ENCODE data around the gene SLC16A5.
A peak's percentile ranks its signal among the peaks of the same experiment; 100 is the strongest.

The SLC16A5 gene

DNA sequence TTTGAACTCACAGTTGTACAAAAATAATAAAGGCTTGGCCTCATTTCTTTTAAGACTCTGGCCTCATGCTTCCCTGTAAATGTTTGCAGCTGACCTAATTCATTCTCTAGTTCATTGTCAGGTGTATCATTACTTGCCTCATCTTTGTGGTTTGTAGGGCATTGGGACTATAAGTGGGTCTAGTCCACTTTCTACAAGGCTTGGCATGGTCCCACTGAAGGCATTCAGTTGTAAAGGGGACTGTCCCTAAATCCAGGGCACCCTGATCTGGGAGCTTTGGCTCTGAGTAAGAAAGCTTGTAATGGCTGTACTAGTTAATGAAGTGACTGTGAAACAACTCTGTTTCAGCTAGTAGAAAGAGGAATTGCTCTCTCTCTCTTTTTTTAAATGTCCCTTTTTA lies 38.0 kb upstream of the SLC16A5 start:
- no peaks in the 10 kb centered on the region for H3K27me3 ChIP-seq (ENCODE audit: insufficient read depth, low read length, poor library complexity)
- H4K20me1 ChIP-seq (ENCODE audit: insufficient read depth, low read length) = no peaks in the 10 kb centered on the region
- no peak overlapping the region for H3K4me3 ChIP-seq (ENCODE audit: low read depth in 1 of 2, low read length in 2 of 2)
- H3K27ac ChIP-seq (ENCODE audit: low read length) = no peak overlapping the region
- DNase-seq (no peak), ATAC-seq (ENCODE audit: insufficient read depth, low read depth) (no peak)
- peaks cover 34% of the 10 kb centered on the region for H3K36me3 ChIP-seq (ENCODE audit: insufficient read depth, low read length)
- H3K79me2 ChIP-seq (ENCODE audit: insufficient read depth, low read length) = peaks cover 41% of the 10 kb centered on the region
- H3K9me3 ChIP-seq (ENCODE audit: insufficient read depth, low read length, severe bottlenecking) = no peaks in the 10 kb centered on the region
- H2AFZ ChIP-seq (ENCODE audit: low read depth, low read length) = no peak overlapping the region
- no peak overlapping the region for H3K9ac ChIP-seq (ENCODE audit: low read depth, low read length)
- no peak for TF ChIP-seq EZH2 (IDR thresholded peaks at IDR 0.05; ENCODE audit: borderline replicate concordance, low read depth, low read length, severe bottlenecking)
- TF ChIP-seq, protein P1, sequence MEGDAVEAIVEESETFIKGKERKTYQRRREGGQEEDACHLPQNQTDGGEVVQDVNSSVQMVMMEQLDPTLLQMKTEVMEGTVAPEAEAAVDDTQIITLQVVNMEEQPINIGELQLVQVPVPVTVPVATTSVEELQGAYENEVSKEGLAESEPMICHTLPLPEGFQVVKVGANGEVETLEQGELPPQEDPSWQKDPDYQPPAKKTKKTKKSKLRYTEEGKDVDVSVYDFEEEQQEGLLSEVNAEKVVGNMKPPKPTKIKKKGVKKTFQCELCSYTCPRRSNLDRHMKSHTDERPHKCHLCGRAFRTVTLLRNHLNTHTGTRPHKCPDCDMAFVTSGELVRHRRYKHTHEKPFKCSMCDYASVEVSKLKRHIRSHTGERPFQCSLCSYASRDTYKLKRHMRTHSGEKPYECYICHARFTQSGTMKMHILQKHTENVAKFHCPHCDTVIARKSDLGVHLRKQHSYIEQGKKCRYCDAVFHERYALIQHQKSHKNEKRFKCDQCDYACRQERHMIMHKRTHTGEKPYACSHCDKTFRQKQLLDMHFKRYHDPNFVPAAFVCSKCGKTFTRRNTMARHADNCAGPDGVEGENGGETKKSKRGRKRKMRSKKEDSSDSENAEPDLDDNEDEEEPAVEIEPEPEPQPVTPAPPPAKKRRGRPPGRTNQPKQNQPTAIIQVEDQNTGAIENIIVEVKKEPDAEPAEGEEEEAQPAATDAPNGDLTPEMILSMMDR (IDR thresholded peaks at IDR 0.05; ENCODE audit: borderline replicate concordance, extremely low read depth, low read length, poor library complexity, severe bottlenecking) = no peak
- H3K4me2 ChIP-seq (ENCODE audit: insufficient read depth, low read length) = no peak overlapping the region
- H3K4me1 ChIP-seq (ENCODE audit: insufficient read depth, low read length) = peaks cover 27% of the 10 kb centered on the region

DNA sequence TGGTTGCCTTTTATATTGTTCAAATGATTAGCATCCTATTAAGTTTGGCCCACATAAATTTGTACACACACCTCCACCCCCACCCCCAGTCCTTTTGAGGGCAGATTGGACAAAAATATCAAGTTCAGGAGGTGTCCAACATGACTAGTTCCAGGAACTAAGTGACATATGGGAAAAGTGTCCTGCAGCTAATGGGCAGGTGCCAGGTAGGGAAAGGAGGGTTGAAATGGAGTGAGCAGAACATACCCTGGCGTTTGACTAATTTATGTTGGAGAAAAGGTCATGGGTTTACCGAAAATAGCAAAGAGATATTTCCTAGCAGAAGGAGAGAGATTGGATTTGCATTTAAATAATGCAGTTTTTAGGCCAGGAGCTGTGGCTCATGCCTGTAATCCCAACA lies 35.8 kb upstream of the SLC16A5 start:
- Histone ChIP-seq H4K20me1 (ENCODE audit: insufficient read depth, low read length) (no peaks in the 10 kb centered on the region; the same call in 1 of the 2 replicates), H3K36me3 (ENCODE audit: insufficient read depth, low read length) (peaks cover 47% of the 10 kb centered on the region), H3K4me1 (ENCODE audit: insufficient read depth, low read length) (peaks cover 18% of the 10 kb centered on the region), H3K9me3 (ENCODE audit: insufficient read depth, low read length, severe bottlenecking) (no peaks in the 10 kb centered on the region), H3K27ac (ENCODE audit: low read length) (no peak overlapping the region), H3K79me2 (ENCODE audit: insufficient read depth, low read length) (peaks cover 32% of the 10 kb centered on the region), H2AFZ (ENCODE audit: low read depth, low read length) (no peak overlapping the region), H3K9ac (ENCODE audit: low read depth, low read length) (no peak overlapping the region), H3K4me3 (ENCODE audit: low read depth in 1 of 2, low read length in 2 of 2) (no peak overlapping the region), H3K27me3 (ENCODE audit: insufficient read depth, low read length, poor library complexity) (no peaks in the 10 kb centered on the region), H3K4me2 (ENCODE audit: insufficient read depth, low read length) (no peak overlapping the region)
- DNase-seq (no peak), ATAC-seq (ENCODE audit: insufficient read depth, low read depth) (no peak)
- no peak for TF ChIP-seq EZH2 (IDR thresholded peaks at IDR 0.05; ENCODE audit: borderline replicate concordance, low read depth, low read length, severe bottlenecking)
- TF ChIP-seq, protein P1 (IDR thresholded peaks at IDR 0.05; ENCODE audit: borderline replicate concordance, extremely low read depth, low read length, poor library complexity, severe bottlenecking) = no peak

DNA sequence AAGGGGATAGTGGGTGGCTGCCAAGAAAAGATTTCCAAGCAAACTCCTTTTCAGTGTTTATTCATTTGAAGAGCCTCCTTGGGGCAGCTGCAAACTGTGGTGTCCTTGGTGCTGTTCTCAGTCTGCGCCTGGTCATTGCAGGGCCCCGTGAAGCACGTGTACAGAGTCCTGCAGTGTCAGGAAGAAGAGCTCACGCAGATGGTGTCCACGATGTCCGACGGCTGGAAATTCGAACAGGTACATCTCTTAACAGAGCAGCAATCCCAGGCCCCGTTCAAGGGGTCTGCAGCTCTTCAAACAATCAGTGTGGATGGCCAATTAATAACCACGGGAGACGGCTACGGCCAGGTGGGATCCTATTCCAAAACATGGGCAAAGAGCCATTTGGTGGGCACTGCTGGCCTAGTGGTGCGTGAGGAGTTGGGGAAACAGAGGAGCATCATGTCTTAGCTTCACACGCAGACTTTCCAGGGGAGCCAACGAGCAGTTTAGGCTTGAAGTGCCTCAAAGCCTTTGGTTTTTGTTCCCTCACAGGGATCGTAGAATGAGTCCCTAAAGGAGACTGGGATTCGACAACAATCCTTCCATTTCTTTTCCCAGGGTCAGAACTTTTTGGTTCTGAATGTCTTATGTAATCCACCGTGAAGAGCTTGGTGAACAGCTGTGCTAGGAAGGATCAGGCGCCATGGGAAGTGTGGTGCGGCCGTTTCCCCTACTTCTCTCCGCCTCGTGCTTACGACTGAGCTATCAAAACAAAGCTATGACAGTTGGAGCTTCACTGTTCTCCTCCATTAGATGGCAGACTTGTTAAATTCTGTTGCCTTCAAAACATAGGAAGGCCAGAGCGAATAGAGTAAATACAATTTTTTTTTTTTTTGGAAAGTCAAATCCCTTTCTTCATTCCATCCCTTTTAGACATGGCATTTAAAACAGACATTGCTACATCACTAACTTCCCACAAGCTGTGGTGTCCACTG lies 28.1 kb upstream of the SLC16A5 start:
- Histone ChIP-seq H3K27ac (ENCODE audit: low read length) (no peak overlapping the region), H2AFZ (ENCODE audit: low read depth, low read length) (no peak overlapping the region), H3K27me3 (ENCODE audit: insufficient read depth, low read length, poor library complexity) (no peaks in the 10 kb centered on the region), H3K4me2 (ENCODE audit: insufficient read depth, low read length) (no peak overlapping the region), H3K4me3 (ENCODE audit: low read depth in 1 of 2, low read length in 2 of 2) (no peak overlapping the region), H3K9me3 (ENCODE audit: insufficient read depth, low read length, severe bottlenecking) (no peaks in the 10 kb centered on the region), H3K9ac (ENCODE audit: low read depth, low read length) (no peak overlapping the region), H3K36me3 (ENCODE audit: insufficient read depth, low read length) (peaks cover 73% of the 10 kb centered on the region), H3K4me1 (ENCODE audit: insufficient read depth, low read length) (no peaks in the 10 kb centered on the region), H3K79me2 (ENCODE audit: insufficient read depth, low read length) (peaks cover 6% of the 10 kb centered on the region; the same call in 1 of the 2 replicates), H4K20me1 (ENCODE audit: insufficient read depth, low read length) (no peaks in the 10 kb centered on the region; the same call in 1 of the 2 replicates)
- no peak for TF ChIP-seq EZH2 (IDR thresholded peaks at IDR 0.05; ENCODE audit: borderline replicate concordance, low read depth, low read length, severe bottlenecking)
- TF ChIP-seq, protein P1 (IDR thresholded peaks at IDR 0.05; ENCODE audit: borderline replicate concordance, extremely low read depth, low read length, poor library complexity, severe bottlenecking) = peak; percentile 47
- ATAC-seq (ENCODE audit: insufficient read depth, low read depth) = 0 out of 3 replicates have a peak, but pooled peaks have one; percentile 31
- DNase-seq = no peak

Measured in DND-41 (cell line).